GM19372 (cell line): ENCODE data around the gene RGL1.
A peak's percentile ranks its signal among the peaks of the same experiment; 100 is the strongest.

ENCODE experiments used
- ATAC-seq: cut with Tn5 transposase; IDR thresholded peaks from one replicate; pipeline ENCODE4 v1.9.1; 2021; ENCODE audit warnings: mild to moderate bottlenecking, low read depth, moderate library complexity; ENCODE audit not compliant: unreplicated experiment

RGL1 gene

DNA sequence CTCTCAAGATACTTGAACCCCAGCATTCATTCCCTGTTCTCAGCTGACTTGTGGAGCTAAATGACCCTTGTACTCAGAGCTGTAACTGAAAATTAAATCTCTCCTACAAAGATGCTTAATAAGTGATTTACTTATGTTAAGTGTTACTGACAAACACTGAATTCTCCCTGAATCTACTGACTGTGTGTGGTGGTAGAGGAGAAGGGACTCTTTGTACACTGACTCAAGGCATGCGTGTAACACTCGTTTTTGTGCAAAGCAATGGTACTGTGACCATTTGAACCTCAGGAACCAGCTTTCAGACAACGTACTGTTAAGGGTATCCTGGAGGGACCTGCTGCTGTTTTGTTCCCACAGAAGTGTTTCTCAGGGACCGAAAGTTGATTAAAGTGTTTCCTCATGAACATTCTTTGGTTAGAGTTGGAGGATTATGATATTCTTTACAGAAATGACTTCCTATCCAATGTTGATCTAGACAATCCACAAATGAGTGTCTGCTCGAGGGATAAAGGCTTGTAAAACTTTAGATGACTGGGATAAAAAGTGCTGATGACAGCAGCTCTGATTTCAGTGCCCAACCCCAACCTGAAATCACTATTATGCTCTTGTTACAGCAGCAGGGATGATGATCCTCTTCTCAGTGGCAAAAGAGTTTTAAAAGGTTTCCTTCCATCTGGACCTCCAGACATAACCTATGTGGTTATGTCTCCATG lies 12.8 kb downstream of the RGL1 start:
- no peak for ATAC-seq

GRCh38 chr1:183819059-183819458 lies 14.1 kb downstream of the RGL1 start:
- ATAC-seq, result no peak

GRCh38 chr1:183821309-183821888 lies 16.5 kb downstream of the RGL1 start:
- ATAC-seq, result no peak

GRCh38 chr1:183821889-183822611 lies 17.1 kb downstream of the RGL1 start:
- ATAC-seq, result no peak

- no peak for ATAC-seq
Measured at GRCh38 chr1:183824291-183824690, 19.4 kb downstream of the RGL1 start.

DNA sequence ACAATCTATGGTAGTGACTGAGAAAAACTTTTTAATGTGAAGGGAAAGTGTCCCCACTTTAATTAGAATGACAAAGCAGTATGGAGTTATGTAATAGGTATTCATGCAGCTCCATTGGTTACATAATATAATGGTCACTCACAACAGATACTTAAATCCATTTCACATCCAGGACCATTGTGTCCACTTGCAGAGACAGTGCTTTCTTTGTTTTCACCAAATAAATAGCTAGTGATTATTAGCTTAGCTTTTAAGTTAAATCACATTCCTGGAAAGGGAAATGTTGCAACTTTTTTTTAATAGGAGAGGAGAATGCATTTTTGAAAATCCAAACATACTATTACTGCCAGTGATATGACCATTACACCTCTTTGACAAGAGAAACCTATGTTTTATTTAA lies 22.9 kb downstream of the RGL1 start:
- ATAC-seq, result no peak

- ATAC-seq, result no peak
Measured at GRCh38 chr1:183830389-183830788, 25.5 kb downstream of the RGL1 start.

DNA sequence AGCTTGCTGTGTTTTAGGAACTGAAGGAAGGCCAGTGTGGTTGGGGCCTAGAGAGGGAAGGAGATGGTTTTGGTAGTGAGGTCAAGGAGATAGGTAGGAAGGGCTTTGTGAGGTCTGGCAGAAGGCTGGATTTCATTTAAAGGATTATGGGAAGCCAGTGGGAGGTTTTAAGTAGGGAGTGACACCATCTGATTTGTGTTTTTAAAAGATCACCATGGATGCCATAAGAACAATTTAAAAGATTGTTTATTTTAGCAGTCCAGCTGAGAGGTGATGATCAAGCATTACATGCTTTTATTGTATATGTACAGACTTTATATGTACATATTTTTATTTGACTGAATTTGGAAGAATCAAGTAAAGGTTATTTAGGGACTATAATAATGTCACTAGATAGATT lies 26.4 kb downstream of the RGL1 start:
- no peak for ATAC-seq

DNA sequence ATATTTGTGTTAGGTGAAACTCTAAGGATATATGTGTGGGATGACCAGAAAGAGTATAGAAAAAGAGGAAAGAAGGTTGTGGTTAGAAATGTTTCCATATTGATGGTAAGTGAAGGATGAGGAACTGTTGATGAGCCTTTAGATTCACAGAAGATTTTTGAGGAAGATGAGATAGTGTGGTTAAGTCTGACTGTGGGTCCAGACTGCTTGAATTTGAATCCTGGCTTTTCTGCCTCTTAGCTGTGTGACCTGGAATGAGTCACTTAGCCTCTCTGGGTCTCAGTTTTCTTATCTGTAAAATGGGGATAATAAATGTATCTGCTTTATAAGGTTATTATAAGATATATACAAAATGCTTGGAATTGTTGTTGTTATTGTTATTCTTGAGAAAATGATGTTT lies 27.5 kb downstream of the RGL1 start:
- ATAC-seq, result no peak

DNA sequence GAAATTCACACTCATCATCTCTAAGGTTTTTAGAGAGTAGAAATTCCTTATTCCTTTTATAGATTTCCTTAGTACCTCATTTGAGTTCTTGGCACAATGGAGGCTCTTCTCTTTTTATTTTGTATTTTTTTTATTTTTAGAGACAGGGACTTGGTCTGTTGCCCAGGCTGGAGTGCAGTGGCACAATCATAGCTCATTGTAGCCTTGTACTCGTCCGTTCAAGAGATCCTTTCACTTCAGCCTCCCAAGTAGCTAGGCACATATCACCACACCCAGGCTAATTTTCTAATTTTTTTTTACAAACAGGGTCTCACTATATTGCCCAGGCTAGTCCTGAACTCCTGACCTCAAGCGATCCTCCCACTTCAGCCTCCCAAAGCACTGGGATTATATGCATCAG lies 29.6 kb downstream of the RGL1 start:
- ATAC-seq, result no peak

DNA sequence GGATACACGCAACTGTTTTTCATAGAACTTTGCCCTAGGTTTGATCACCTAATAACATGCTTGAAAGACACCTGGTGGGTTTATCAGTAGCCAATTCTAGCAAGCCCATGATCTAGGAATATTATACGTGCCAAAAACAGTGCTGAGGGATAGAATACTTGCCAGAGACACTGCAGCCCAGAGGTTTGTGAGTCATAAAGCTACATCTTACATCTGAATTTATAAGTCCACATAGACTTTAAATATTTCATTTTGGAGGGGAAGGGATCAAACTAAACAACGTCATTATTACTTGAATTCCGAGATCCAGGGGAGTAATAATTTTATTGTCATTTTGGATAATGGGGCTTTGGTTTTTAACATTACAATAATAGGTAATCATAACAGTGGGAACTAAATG lies 31.7 kb downstream of the RGL1 start:
- no peak for ATAC-seq

DNA sequence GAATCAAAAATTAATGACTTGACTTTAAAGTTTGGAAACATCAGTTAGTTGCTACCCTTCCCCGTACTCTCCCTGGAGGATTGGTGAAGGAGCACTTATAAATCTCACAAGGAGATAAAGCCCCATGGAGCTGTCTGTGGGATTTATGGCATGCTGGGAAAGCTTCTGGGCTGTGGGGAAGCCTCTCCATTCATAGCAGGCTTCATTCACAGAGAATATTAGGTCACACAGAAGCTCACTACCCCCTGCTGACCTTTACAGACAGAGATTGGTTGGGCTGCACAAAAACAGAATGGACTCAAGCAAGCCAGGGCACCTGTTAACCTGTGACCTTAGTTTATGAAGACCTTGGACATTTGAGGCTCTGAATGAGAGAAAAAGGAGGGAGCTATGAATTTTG lies 32.1 kb downstream of the RGL1 start:
- ATAC-seq, result no peak

DNA sequence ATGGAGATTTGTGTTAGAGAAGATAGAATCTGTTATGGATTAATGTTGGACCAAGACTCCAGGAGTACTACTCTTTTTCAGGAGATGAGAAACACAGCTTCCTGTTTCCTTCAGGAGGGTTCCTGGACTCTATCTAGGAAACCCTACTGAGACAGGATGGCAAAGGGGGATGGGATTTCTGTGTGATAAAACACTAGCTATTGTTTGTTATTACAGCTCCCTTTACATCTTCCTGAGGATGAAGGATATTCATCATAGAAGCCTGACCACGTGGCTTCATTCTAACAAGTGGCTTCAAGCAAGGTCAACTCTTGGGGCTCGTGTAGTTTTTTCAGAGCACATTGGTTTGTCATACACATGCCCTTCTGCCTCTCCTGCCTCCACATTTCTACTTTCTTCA lies 33.3 kb downstream of the RGL1 start:
- ATAC-seq, result no peak

GRCh38 chr1:183840140-183840539 lies 35.2 kb downstream of the RGL1 start:
- no peak for ATAC-seq

GRCh38 chr1:183841550-183841949 lies 36.6 kb downstream of the RGL1 start:
- ATAC-seq, result no peak

DNA sequence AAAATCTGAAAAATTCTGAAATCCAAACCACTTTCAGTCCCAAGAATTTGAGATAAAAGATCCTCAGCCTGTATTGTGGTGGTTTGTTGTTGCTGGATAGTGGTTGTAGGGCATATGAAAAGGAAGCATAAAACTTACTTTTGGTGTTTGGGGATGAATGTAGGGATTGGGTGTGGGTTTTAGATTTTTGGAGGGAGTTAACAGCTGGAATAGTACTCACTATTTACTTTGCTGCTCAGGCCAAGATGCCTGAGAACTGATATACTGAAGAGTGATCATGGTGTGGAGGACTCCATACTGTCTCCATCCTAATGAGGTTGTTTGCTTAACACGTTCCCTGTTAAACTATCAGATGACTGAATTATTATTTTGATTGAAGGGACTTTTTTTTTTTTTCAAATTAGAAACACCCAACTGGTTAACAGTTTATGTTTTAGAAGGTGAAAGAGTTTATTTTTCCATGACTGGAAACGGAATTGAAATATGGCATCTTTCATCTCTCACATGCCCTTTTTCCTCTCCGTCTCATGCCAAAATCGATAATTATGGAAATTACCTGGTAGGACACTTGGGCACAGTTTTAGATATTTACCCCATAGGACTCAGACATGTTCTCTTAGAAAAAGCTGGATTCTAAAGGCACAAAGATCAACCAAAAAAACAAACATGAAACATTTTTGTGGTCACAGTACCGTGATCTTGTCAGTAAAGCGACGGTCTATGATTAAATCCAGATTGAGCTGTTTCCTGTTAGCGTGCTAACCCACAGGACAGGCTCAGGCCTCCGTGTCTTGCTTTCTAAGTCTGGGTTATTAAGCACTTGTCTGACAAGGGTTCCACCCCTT lies 37.3 kb downstream of the RGL1 start:
- peak; percentile 88 for ATAC-seq

DNA sequence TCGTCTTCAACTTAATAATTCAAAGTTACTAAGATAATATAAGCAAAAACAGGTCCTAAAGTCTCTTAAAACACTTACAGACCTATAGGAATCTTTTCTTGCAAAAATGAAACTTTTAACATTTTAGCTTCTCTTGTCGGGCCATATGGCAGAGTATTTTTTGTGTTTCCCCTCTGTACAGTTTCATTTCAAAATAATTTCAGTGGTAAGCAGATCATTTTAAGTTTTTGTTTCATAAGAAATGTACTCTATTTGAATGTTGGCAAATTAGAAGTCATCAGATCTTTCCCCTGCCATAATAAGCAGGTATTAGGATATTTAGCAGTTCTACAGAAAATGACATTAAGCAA lies 37.9 kb downstream of the RGL1 start:
- ATAC-seq, result peak; percentile 37

GRCh38 chr1:183844806-183845205 lies 39.9 kb downstream of the RGL1 start:
- no peak for ATAC-seq

DNA sequence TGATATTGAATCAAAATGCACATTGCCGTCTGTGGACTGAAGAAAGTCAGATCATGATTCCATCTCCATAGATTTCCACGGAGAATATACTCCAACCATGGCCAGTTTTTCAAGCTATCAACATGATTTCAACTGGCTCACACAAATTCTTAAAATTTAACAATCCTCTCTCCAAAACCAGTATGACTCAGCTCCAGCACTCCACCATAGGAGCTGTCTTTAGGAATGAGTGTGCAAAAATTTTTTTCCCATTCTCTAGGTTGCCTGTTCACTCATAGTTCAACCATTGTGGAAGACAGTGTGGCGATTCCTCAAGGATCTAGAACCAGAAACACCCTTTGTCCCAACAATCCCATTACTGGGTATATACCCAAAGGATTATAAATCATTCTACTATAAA lies 40.8 kb downstream of the RGL1 start:
- no peak for ATAC-seq

DNA sequence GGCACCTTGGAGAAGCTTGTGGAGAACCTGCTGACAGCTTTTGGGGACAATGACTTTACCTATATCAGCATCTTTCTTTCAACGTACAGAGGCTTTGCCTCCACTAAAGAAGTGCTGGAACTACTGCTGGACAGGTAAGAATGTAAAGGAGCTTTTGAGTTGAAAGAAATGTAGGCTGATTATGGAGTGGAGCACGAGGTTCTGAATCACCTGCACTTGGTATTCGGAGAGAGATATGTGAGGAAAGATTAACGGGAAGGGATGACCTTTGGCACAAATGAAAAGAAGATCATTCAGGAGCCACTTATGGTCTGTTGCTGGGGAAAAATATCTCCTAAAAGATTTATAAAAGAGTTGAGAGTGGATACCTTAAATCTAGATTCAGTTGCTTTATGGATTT lies 42.7 kb downstream of the RGL1 start:
- no peak for ATAC-seq

- ATAC-seq, result no peak
Measured at GRCh38 chr1:183850852-183851251, 45.9 kb downstream of the RGL1 start.
